ENCODE data around the gene PPP1R13L. TPM values are rescaled to one million over a fixed set of nuclear protein-coding genes. Genes with fewer than 3 reads are reported as not detected.
"Not testable (repeated sequence)": the region's sequence is repeated elsewhere in the genome, so short reads cannot be mapped to it uniquely, and the experiment has no call there.

PPP1R13L gene
- total RNA-seq, 1 donor = 5.6 TPM

DNA sequence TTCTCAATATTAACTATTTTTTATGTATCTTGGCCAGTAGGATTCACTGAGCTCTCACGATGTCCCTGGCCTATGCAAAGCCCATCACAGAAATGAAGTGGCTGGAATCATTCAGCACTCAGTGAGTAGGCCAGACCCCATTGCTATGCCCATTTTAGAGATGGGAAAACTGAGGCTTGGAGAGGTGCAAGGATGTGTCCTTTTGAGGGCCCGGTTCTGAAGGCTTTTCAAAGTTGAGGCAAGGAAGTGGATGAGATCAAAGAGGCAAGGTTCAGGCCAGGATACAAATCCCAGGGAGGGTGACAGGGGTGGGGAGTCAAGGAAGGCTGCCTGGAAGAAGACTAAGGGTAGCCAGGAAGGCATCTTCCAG lies 37.5 kb upstream of the PPP1R13L start:
- no peak overlapping the region for H3K4me3 ChIP-seq (ENCODE audit: low read depth, low read length)
- no peak for DNase-seq (ENCODE audit: low read depth)
- TF ChIP-seq, protein P1, sequence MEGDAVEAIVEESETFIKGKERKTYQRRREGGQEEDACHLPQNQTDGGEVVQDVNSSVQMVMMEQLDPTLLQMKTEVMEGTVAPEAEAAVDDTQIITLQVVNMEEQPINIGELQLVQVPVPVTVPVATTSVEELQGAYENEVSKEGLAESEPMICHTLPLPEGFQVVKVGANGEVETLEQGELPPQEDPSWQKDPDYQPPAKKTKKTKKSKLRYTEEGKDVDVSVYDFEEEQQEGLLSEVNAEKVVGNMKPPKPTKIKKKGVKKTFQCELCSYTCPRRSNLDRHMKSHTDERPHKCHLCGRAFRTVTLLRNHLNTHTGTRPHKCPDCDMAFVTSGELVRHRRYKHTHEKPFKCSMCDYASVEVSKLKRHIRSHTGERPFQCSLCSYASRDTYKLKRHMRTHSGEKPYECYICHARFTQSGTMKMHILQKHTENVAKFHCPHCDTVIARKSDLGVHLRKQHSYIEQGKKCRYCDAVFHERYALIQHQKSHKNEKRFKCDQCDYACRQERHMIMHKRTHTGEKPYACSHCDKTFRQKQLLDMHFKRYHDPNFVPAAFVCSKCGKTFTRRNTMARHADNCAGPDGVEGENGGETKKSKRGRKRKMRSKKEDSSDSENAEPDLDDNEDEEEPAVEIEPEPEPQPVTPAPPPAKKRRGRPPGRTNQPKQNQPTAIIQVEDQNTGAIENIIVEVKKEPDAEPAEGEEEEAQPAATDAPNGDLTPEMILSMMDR (IDR thresholded peaks at IDR 0.05; ENCODE audit: insufficient read depth, low read depth, low read length) = no peak

DNA sequence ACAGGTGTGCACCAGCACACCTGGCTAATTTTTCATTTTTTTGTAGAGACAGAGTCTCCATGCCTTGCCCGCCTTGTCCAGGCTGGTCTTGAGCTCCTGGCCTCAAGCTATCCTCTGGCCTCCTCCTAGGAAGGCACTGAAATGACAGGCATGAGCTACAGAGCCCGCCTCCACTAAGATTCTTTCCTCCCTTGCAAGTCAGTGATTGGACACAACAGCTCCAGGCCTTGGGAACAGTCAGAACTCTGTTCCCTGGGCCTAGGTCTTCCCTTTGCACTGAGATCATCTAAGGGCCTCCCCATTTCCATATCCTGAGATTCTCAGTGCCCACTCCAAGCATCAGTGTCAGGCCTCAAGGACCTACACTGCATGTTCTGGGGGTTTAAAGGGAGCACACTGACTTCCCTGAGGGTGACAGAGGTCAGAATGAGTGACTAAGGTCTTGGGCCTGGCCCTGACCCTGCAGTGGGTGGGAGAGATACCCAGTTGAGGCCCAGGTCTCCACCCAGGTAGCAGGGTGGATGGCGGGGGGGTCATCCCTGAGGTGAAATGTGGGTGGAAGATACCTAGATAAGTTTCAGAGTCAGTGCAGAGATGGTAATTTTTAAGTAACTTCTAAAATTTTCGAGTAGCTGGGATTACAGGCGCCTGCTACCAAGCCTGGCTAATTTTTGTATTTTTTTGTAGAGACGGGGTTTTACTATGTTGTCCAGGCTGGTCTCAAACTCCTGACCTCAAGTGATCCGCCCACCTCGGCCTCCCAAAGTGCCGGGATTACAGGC lies 36.2 kb upstream of the PPP1R13L start:
- TF ChIP-seq, protein P1 (IDR thresholded peaks at IDR 0.05; ENCODE audit: insufficient read depth, low read depth, low read length) = no peak
- no peak overlapping the region for H3K4me3 ChIP-seq (ENCODE audit: low read depth, low read length)
- DNase-seq (ENCODE audit: low read depth) = peak; percentile 41

DNA sequence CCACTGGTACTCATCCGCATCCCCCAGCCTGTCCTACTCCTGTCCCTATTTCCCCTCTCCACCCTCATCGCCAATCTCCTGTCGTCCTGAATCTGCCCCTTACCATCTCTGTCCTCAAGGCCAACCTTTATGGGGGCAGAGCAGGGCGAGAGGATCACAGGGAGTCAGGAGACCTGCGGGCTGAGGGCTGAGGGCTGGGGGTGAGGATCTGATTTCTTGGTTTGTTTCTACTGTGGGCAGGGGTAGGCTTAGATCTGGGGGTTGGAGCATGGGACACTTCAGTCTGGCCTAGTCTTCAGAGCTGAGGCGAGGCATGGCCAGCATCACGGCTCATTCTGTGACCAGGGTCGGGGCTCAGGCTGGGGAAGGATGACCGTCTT lies 35.4 kb upstream of the PPP1R13L start:
- H3K4me3 ChIP-seq (ENCODE audit: low read depth, low read length) = peak overlapping the region; percentile 59
- no peak for DNase-seq (ENCODE audit: low read depth)
- TF ChIP-seq, protein P1 (IDR thresholded peaks at IDR 0.05; ENCODE audit: insufficient read depth, low read depth, low read length) = no peak

DNA sequence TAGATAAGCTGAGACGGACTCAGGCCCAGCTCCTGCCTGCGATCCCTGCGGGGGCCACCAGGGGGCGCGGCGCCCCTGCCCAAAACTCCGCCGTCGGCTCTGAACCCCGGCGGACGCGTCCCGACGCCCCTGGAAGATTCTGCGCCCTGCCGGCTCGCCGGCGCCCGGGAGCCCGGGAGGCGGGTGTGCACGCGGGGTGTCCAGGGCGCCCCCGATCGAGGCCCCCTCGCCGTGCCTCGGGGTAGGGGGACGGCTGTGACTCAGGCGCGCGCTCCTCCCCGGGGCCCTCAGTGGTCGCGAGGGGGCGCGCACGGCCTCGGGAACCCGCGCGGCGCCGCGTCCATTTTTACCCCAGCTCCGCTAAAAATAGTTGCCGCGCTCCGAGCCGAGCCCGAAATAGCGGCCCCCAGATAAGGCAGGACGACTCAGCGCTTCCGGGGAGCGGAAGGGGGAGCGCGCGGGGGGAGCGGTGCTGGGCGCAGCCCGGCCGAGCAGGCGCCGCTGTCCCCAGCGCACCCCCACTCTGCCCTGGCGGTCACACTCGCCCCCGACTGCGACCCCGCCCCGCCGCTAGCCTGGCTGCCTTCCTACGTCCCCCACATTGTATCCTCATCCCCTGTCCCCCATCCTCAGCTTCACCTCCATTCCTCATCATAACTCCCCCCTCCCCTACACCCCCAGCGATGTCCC lies 34.8 kb upstream of the PPP1R13L start:
- TF ChIP-seq, protein P1 (IDR thresholded peaks at IDR 0.05; ENCODE audit: insufficient read depth, low read depth, low read length) = peak; percentile 92
- H3K4me3 ChIP-seq (ENCODE audit: low read depth, low read length) = peak overlapping the region; percentile 59
- DNase-seq (ENCODE audit: low read depth) = peak; percentile 86

DNA sequence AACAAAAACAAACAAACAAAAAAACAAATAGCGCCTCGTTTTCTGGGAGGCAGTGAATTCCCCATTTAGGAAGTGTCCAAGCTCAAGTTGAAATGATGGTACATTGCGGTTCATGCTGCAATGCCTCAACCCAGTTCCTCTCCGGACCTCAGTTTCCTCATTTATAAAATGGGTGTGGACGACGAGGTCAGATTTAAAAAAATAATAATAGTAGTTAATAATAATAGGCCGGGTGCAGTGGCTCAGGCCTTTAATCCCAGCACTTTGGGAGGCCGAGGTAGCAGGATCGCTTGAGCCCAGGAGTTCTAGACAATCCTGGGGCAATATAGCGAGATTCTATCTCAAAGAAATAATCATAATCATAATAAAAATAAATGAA lies 34.3 kb upstream of the PPP1R13L start:
- H3K4me3 ChIP-seq (ENCODE audit: low read depth, low read length) = peak overlapping the region; percentile 59
- TF ChIP-seq, protein P1 (IDR thresholded peaks at IDR 0.05; ENCODE audit: insufficient read depth, low read depth, low read length) = no peak
- no peak for DNase-seq (ENCODE audit: low read depth)

DNA sequence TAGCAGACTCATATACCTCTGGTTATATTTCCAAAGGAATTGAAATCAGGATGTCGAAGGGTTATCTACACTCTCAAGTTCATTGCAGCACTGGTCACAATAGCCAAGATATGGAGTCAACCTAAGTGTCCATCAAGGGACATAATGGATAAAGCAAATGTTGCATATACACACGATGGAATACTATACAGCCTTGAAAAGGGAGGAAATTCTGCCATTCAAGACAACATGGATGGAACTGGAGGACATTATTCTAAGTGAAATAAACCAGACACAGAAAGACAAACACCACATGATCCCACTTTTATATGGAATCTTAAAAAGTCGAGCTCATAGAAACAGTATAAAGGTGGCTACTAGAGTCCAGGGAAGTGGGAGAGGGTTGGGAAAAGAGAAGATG lies 32.5 kb upstream of the PPP1R13L start:
- DNase-seq (ENCODE audit: low read depth) = no peak
- H3K4me3 ChIP-seq (ENCODE audit: low read depth, low read length) = no peak overlapping the region
- TF ChIP-seq, protein P1 (IDR thresholded peaks at IDR 0.05; ENCODE audit: insufficient read depth, low read depth, low read length) = no peak

DNA sequence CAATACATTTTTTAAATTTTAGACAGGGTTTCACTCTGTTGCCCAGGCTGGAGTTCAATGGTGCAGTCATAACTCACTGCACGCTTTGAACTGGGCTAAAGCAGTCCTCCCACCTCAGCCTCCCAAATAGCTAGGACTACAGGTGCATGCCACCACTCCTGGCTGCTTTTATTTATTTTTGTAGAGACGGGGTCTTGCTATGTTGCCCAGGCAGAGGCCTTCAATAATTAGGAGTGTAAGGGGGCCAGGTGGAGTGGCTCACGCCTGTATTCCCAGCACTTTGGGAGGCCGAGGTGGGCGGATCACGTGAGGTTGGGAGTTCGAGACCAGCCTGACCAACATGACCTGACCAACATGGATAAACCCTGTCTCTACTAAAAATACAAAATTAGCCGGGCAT lies 27.7 kb upstream of the PPP1R13L start:
- not testable (repeated sequence) for H3K4me3 ChIP-seq (ENCODE audit: low read depth, low read length); DNase-seq (ENCODE audit: low read depth)

DNA sequence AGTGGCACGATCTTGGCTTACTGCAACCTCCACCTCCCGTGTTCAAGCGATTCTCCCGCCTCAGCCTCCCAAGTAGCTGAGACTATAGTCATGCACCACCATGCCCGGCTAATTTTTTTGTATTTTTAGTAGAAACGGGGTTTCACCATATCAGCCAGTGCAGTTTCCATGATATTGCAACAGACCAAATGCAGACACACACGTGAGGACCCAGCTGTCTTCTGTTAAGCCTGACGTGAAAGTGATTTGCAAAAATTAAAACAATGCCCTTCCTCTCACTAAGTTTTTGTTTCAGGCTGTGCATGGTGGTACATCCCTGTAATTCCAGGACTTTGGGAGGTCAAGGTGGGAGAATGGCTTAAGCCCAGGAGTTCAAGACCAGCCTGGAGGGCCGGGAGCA lies 26.1 kb upstream of the PPP1R13L start:
- not testable (repeated sequence) for H3K4me3 ChIP-seq (ENCODE audit: low read depth, low read length)
- DNase-seq (ENCODE audit: low read depth) = peak; percentile 85

DNA sequence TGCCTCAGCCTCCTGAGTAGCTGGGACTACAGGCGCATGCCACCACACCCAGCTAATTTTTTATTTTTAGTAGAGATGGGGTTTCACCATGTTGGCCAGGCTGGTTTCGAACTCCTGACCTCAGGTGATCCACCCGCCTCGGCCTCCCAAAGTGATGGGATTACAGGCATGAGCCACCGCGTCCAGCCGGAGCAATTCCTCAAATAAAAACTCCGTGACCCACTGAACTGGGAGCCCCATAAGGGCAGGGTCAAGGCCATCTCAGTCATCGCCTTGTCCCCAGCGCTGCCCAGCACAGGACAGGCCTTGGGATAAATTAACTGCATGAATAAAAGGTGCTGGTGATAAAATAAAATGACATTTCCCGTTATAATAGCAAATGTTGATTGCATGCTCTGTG lies 25.0 kb upstream of the PPP1R13L start:
- DNase-seq (ENCODE audit: low read depth); H3K4me3 ChIP-seq (ENCODE audit: low read depth, low read length): not testable (repeated sequence)
